ENCODE data around the gene RGS6.

RGS6 gene

DNA sequence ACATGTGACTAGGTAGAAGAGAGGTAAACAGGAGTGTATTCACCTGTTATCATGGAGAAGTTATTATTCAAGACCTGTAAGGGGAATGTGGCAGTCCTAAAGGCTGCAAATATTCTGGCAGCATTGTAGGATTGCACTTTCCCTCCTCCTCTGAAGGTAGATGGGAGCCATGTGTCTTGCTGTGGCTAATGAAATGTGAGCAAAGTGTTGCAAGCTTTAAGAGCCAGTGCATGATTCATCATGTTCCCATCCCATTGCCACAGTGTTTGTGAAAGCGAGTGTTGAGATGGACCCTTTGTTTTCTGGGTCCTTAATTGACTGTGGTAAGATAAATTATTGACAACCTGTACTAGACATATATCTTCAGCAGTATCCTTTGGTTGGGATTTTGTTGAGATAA is 128.7 kb downstream of the RGS6 start:
- in situ Hi-C loops (cut with MboI; ENCODE audit: low pct_unique_long_range_greater_than_20kb, low sequenced_read_pairs, unreplicated experiment), result no loop called here
- no peak for DNase-seq (ENCODE audit: low spot score)
- TF ChIP-seq, protein P1, sequence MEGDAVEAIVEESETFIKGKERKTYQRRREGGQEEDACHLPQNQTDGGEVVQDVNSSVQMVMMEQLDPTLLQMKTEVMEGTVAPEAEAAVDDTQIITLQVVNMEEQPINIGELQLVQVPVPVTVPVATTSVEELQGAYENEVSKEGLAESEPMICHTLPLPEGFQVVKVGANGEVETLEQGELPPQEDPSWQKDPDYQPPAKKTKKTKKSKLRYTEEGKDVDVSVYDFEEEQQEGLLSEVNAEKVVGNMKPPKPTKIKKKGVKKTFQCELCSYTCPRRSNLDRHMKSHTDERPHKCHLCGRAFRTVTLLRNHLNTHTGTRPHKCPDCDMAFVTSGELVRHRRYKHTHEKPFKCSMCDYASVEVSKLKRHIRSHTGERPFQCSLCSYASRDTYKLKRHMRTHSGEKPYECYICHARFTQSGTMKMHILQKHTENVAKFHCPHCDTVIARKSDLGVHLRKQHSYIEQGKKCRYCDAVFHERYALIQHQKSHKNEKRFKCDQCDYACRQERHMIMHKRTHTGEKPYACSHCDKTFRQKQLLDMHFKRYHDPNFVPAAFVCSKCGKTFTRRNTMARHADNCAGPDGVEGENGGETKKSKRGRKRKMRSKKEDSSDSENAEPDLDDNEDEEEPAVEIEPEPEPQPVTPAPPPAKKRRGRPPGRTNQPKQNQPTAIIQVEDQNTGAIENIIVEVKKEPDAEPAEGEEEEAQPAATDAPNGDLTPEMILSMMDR (IDR thresholded peaks at IDR 0.05; ENCODE audit: extremely low read depth, insufficient read depth, missing control alignments), result no peak

DNA sequence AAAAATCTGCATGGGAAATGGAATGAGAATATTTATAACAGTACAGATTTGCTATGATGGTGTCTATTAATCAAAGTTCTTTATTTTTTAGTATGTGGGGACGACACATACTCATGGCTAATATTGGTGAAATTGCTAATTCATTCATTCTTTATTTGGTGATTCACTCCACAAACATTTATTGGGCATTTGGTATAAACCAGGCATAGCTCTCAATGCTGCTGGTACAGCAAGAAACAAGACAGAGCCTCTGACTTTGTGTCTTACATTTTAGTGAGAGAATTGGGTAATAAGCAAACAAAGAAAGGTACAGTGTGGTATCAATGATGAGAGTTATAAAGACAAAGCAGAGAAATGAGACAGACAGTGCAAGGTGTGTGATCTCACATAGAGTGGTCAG is 129.5 kb downstream of the RGS6 start:
- TF ChIP-seq, protein P1 (IDR thresholded peaks at IDR 0.05; ENCODE audit: extremely low read depth, insufficient read depth, missing control alignments), result no peak
- in situ Hi-C loops (cut with MboI; ENCODE audit: low pct_unique_long_range_greater_than_20kb, low sequenced_read_pairs, unreplicated experiment), result no loop called here
- no peak for DNase-seq (ENCODE audit: low spot score)

DNA sequence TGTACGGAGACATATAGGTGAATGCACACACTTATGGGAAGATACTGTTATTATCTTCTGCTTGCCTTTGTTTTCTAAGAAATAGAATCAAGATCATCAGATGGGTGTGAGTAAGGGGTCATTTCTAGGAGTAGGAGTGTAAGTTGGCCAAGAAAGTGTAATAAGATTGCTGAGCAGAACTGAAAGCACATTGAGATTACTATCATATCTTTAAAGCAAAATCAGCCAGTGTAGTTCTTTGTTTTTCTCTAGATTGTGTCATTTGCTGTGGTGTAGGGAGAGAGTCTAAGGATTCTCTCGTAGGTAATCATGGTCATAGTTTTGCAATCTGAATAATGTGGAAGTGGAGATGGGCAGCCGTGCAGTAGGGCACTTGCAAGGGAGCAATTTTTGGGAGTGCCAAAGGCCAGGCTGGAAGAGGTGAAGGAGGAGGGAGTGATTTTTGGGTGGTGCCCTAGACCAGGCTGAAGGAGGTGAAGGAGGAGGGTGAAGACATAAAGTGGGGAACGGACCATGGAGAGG is 131.6 kb downstream of the RGS6 start:
- TF ChIP-seq, protein P1 (IDR thresholded peaks at IDR 0.05; ENCODE audit: extremely low read depth, insufficient read depth, missing control alignments), result no peak
- in situ Hi-C loops (cut with MboI; ENCODE audit: low pct_unique_long_range_greater_than_20kb, low sequenced_read_pairs, unreplicated experiment), result no loop called here

DNA sequence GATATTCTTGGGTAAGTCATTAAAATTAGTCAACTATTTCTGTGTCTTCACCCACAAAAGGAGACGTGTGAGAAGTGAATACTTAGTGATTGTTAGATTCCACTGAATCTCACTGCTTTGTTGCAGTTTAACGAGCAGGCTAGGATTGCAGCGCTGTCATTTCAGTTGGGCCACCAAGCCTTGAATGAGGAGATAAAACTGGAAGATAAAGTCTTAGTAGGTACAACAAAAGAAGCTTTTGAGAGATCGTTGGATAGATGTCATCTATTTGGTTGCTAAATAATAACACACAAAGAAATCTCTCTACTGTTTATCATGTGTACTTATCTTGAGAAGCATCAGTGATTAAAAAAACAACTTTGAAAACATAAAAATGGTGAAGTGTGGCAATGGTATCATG is 132.3 kb downstream of the RGS6 start:
- TF ChIP-seq, protein P1 (IDR thresholded peaks at IDR 0.05; ENCODE audit: extremely low read depth, insufficient read depth, missing control alignments), result no peak
- in situ Hi-C loops (cut with MboI; ENCODE audit: low pct_unique_long_range_greater_than_20kb, low sequenced_read_pairs, unreplicated experiment), result no loop called here
- DNase-seq (ENCODE audit: low spot score), result no peak

More for the DNA sequence above, 131.6 kb downstream of the RGS6 start:
- DNase-seq (ENCODE audit: low spot score), result no peak

DNA sequence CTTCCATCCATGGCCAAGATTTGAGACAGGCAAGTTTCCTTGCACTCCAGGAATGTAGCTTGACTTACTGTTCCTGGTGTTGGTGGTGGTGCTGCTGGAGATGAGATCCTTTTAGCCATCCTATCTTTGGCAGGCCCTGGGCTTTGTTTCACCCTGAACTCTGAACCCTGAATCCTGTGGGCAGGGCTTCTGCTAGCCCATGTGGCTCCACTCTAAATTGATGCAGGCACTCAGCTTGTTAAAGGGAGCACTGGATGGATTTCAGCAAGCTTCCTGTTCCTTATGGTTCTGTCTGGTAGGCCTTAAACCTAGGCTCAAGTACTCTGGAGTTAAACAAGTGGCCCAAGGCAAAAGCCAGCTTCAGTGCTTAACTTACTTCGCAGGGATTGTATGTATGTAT is 138.2 kb downstream of the RGS6 start:
- TF ChIP-seq, protein P1 (IDR thresholded peaks at IDR 0.05; ENCODE audit: extremely low read depth, insufficient read depth, missing control alignments), result no peak
- DNase-seq (ENCODE audit: low spot score), result no peak
- in situ Hi-C loops (cut with MboI; ENCODE audit: low pct_unique_long_range_greater_than_20kb, low sequenced_read_pairs, unreplicated experiment), result no loop called here

DNA sequence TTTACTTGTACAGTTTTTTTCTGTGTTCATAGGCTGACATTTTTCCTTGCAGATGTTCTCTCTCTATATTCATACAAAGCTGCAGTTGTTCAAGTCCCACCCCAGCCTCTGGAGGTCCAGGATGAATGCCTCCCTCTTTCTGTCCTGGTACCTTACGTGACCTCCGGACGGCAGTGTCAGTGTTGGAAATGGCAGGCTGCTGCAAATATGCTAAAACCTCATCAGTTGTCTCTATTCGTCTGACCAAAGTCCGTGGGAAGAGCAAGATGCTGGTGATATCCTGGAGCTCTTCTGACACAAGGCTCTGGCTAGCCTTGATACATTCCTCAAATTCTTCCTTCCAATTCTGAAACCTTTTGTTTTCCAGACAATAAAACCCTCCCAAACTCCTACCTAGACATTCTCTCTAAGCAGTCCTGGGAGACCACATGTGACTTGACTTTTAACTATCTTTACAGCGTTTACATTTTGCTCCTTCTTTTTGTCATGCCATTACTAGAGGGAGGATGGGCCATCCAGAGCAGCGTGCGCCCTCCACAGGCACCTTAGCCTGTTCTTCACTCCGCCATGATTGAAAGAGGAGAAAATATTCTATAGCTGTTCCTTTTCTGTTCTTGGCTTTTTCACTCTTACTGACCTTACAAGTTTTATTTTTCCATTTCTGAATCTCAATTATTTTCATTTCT is 143.6 kb downstream of the RGS6 start:
- TF ChIP-seq, protein P1 (IDR thresholded peaks at IDR 0.05; ENCODE audit: extremely low read depth, insufficient read depth, missing control alignments), result no peak
- in situ Hi-C loops (cut with MboI; ENCODE audit: low pct_unique_long_range_greater_than_20kb, low sequenced_read_pairs, unreplicated experiment), result no loop called here
- no peak for DNase-seq (ENCODE audit: low spot score)

Data from GM13977 (cell line).